ENCODE data around the gene SRMS.
A peak's percentile ranks its signal among the peaks of the same experiment; 100 is the strongest.
"Not testable (repeated sequence)": the region's sequence is repeated elsewhere in the genome, so short reads cannot be mapped to it uniquely, and the experiment has no call there.

SRMS gene

DNA sequence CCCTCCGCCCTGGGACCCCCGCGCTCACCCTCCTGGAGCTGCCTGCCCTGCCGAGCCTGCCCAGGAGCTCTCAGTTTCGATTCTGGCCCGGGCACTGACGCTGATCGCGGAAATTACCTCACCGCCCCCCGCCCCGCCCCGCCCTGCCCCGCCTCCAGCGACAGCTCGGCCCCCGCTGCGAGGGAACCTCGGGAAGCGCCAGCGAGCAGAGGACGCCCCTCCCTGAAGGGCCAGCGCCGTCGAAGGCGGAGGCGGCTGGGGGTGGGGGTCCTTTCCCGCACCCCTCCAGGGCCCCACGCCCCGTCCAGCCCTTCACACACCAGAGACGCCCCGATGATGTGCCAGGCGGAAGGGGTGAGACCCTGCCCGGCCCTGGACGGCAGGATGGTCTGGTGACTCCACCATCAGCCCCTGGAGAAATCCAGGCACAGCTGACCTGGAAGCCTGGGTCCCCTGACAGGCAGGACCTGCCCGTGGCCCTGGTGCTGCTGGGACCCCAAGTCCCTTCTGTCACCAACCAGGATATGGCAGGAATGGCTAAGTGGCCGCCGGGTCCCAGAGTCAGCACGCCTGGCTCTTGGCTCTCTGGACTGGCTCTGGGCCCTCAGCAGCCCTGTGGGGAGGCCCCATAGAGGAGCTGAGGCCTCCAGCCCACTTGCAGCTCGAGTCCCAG lies 26.7 kb upstream of the SRMS start, which contains the start of gene HELZ2:
HELZ2 (minus strand) TSS at position 84 of the 673 bp plus-strand sequence. CDS start 1,854 bp downstream, outside the sequence.
- POLR2A ChIA-PET (ENCODE audit: low non-redundant PET), result interaction anchor here (0.5 to 1.7 kb wide), 4 partner anchors 37 to 271 kb away, joined by 3 to 5 read pairs (median 4); partner anchors contain the start of genes PTK6 and RTEL1

DNA sequence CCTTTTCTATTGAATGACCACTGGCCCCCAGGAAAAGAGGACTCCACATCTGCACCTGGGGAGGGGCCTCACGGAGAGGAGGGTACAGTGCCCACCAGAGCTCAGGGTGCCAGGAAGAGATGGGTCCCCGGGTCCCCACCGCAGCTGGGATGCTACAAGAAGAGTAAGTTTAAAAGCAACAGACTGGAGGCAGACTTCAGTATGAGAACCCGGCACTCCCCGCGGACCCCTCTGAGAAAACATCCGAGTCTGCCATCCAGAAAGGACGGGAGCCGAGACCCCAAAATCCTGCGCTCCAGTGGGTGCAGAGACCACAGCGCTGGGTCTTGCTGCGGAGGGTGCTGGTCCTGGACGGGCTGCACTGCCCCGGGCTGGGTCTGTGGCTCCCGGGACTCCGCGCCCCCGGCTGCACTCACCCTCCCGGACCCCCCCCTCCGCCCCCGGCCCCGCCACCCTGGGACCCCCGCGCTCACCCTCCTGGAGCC lies 26.1 kb upstream of the SRMS start:
- DNase-seq (ENCODE audit: low spot score), result no peak
- ChIA-PET POLR2A (ENCODE audit: low non-redundant PET) (interaction anchor here (0.6 to 1.7 kb wide), 4 partner anchors 36 to 1186 kb away, joined by 3 to 5 read pairs (median 4); partner anchors contain the start of genes PTK6 and RTEL1), CTCF (interaction anchor here (0.7 to 2.5 kb wide), 6 partner anchors 14 to 406 kb away, joined by 3 to 15 read pairs (median 4); partner anchors contain the start of genes PTK6 and SAMD10)
- TF ChIP-seq, protein P1, sequence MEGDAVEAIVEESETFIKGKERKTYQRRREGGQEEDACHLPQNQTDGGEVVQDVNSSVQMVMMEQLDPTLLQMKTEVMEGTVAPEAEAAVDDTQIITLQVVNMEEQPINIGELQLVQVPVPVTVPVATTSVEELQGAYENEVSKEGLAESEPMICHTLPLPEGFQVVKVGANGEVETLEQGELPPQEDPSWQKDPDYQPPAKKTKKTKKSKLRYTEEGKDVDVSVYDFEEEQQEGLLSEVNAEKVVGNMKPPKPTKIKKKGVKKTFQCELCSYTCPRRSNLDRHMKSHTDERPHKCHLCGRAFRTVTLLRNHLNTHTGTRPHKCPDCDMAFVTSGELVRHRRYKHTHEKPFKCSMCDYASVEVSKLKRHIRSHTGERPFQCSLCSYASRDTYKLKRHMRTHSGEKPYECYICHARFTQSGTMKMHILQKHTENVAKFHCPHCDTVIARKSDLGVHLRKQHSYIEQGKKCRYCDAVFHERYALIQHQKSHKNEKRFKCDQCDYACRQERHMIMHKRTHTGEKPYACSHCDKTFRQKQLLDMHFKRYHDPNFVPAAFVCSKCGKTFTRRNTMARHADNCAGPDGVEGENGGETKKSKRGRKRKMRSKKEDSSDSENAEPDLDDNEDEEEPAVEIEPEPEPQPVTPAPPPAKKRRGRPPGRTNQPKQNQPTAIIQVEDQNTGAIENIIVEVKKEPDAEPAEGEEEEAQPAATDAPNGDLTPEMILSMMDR (conservative IDR thresholded peaks at IDR 0.05; ENCODE audit: low read depth), result no peak
- peak overlapping the region; percentile 80 for H3K27ac ChIP-seq

More for the DNA sequence above, 26.7 kb upstream of the SRMS start, which contains the start of gene HELZ2:
- DNase-seq (ENCODE audit: low spot score), result peak; percentile 91
- TF ChIP-seq, protein P1 (conservative IDR thresholded peaks at IDR 0.05; ENCODE audit: low read depth), result no peak
- CTCF ChIA-PET, result interaction anchor here (0.6 to 2.5 kb wide), 6 partner anchors 14 to 406 kb away, joined by 3 to 15 read pairs (median 4); partner anchors contain the start of genes PTK6 and SAMD10
- H3K27ac ChIP-seq, result peak within 1 kb of the TSS; percentile 80

DNA sequence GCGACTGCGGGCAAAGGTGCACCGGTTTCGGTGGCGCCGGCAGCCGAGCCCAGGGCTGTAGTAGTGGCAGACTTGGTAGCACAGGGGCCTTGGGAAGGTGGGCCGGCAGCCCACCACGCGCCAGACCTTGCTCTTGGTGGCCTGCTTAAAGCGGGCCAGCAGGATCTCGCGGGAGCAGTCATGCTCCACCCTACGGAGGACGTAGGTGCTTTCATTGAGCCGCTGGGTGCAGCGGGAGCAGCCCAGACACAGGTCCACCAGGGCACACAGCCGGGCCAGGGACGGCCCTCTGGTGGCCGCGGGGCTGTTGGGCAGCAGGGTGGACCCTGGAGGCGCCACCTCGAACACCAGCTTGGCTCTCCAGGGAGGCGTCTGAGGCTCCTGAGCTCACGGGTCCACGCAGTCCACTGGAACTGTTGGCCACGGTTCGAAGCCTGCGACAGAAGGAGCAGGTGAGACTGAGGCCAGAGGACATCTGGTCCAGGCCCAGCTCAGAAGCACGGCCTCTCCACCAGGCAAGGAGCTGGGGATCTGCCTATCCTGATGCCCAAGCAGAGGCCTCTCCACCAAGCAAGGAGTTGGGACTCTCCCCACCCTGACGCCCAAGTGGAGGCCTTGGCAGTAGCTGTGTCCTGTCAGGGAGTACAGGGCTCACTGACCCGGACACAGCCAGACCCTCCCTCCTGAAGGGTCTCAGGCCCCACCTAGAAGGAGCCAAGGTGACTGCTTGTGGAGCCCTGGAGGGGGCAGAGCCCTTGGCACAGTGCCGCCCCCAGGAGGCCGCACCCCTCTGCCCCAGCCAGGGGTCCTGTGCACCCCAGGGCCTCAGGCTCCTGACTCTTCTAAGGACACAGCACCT lies 25.5 kb upstream of the SRMS start:
- H3K27ac ChIP-seq, result peak overlapping the region; percentile 80
- TF ChIP-seq, protein P1 (conservative IDR thresholded peaks at IDR 0.05; ENCODE audit: low read depth), result no peak; the same call in 1 of the 2 replicates
- CTCF ChIA-PET, result interaction anchor here (0.5 to 2.5 kb wide), 7 partner anchors 10 to 401 kb away, joined by 3 to 15 read pairs (median 4); partner anchors contain the start of gene PTK6
- DNase-seq (ENCODE audit: low spot score), result no peak
- POLR2A ChIA-PET (ENCODE audit: low non-redundant PET), result interaction anchor here (0.6 to 1.7 kb wide), 2 partner anchors 38 to 1185 kb away, joined by 3 to 5 read pairs; no protein-coding TSS in a partner anchor

DNA sequence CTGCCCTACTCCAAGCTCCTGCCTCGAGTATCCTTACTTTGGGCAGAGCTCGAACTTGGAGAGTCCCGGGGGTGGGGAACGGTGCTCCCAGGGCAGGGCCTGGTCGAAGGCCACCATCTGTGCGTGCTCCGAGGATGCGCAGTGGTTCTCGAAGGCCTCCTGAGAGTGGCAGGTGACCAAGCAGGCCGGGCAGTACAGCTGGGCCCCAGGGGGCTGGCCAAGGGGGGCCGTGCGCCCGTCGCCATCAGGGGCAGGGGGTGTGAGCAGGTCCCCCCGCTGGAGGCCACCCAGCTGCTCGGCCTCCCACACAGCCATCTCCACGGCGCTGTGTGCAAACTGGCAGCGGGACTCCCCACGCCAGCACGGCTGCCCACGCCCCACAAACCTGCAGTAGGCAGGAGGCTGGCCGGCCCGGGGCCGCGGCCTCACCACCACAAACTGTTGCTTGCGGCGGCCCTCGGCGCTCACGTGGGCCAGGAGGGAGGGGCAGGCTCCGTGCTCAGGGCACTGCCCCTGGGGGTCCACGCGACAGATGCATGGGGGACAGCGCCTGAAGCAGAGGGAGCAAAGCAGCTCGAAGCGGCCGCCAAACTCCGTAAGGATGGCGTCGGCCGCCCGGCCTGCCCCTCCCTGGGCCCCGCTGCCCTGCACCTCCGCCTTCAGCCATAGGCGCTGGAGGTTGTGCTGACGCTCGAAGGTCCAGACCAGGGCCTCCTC lies 24.7 kb upstream of the SRMS start:
- H3K27ac ChIP-seq, result peak overlapping the region; percentile 80
- ChIA-PET POLR2A (ENCODE audit: low non-redundant PET) (no interaction called here), CTCF (interaction anchor here (0.5 to 2.5 kb wide), 4 partner anchors 11 to 348 kb away, joined by 3 to 15 read pairs (median 4); partner anchors contain the start of genes ARFRP1, PTK6 and ZGPAT)
- DNase-seq (ENCODE audit: low spot score), result no peak
- TF ChIP-seq, protein P1 (conservative IDR thresholded peaks at IDR 0.05; ENCODE audit: low read depth), result no peak

DNA sequence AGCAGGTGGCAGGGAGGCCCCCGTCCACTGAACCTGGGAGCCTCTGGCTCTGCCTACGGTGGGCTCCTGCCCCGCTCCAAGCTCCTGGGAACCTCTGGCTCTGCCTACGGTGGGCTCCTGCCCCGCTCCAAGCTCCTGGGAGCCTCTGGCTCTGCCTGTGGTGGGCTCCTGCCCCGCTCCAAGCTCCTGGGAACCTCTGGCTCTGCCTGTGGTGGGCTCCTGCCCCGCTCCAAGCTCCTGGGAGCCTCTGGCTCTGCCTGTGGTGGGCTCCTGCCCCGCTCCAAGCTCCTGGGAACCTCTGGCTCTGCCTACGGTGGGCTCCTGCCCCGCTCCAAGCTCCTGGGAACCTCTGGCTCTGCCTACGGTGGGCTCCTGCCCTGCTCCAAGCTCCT lies 23.5 kb upstream of the SRMS start:
- H3K27ac ChIP-seq; CTCF ChIA-PET; DNase-seq (ENCODE audit: low spot score); POLR2A ChIA-PET (ENCODE audit: low non-redundant PET): not testable (repeated sequence)
